Mesendoderm (in vitro differentiated cells): ENCODE results near the gene PRKACG.
A peak's percentile ranks its signal among the peaks of the same experiment; 100 is the strongest.

Experiments used
- DNase-seq: peaks from one replicate; pipeline ENCODE4 v3.0.0; 2013
- H2AK5ac ChIP-seq: 2 replicates; pipeline ENCODE4 v1.6.1; 2013; ENCODE audit warnings: low read length, inconsistent platforms
- H2BK120ac ChIP-seq: 2 replicates; pipeline ENCODE4 v1.6.1; 2013; ENCODE audit warnings: low read depth, mild to moderate bottlenecking, low read length, moderate library complexity, mixed read lengths
- H2BK15ac ChIP-seq: replicated peaks from 2 replicates; pipeline ENCODE4 v1.6.1; 2013; ENCODE audit warnings: low read depth, mild to moderate bottlenecking, moderate library complexity
- H2BK5ac ChIP-seq: 2 replicates; pipeline ENCODE4 v1.6.1; 2013; ENCODE audit warnings: low read length, inconsistent platforms
- H3K18ac ChIP-seq: 2 replicates; pipeline ENCODE4 v1.6.1; 2013; ENCODE audit warnings: mild to moderate bottlenecking, low read length, mixed read lengths
- H3K23ac ChIP-seq: one replicate; pipeline ENCODE4 v1.6.1; 2013; ENCODE audit warnings: low read length
- H3K27ac ChIP-seq: 2 replicates; pipeline ENCODE4 v1.5.1; 2013; ENCODE audit warnings: low read depth, mild to moderate bottlenecking, inconsistent platforms, low read length, moderate library complexity
- H3K27me3 ChIP-seq: 2 replicates; pipeline ENCODE4 v1.6.1; 2013; ENCODE audit warnings: low read length, control low read depth, mild to moderate bottlenecking, inconsistent platforms; ENCODE audit not compliant: insufficient read depth, poor library complexity
- H3K36me3 ChIP-seq: 2 replicates; pipeline ENCODE4 v1.6.1; 2013; ENCODE audit warnings: low read length, inconsistent platforms; ENCODE audit not compliant: control insufficient read depth, insufficient read depth
- H3K4ac ChIP-seq: one replicate; pipeline ENCODE4 v1.6.1; 2013; ENCODE audit warnings: low read depth, mild to moderate bottlenecking, low read length, moderate library complexity
- H3K4me1 ChIP-seq: 2 replicates; pipeline ENCODE4 v1.6.1; 2013; ENCODE audit warnings: low read depth, low read length, inconsistent platforms; ENCODE audit not compliant: control insufficient read depth
- H3K4me2 ChIP-seq: 2 replicates; pipeline ENCODE4 v1.6.1; 2013; ENCODE audit warnings: low read length
- H3K4me3 ChIP-seq: 2 replicates; pipeline ENCODE4 v1.5.1; 2013; ENCODE audit warnings: mild to moderate bottlenecking, low read length
- H3K56ac ChIP-seq: one replicate; pipeline ENCODE4 v1.6.1; 2013; ENCODE audit warnings: low read length
- H3K79me1 ChIP-seq: 2 replicates; pipeline ENCODE4 v1.6.1; 2013; ENCODE audit warnings: low read length, inconsistent platforms
- H3K79me2 ChIP-seq: 2 replicates; pipeline ENCODE4 v1.6.1; 2013; ENCODE audit warnings: mild to moderate bottlenecking, low read length; ENCODE audit not compliant: control insufficient read depth, insufficient read depth
- H3K9ac ChIP-seq: 2 replicates; pipeline ENCODE4 v1.6.1; 2013; ENCODE audit warnings: low read length, inconsistent platforms
- H4K5ac ChIP-seq: one replicate; pipeline ENCODE4 v1.6.1; 2013; ENCODE audit warnings: low read length
- H4K8ac ChIP-seq: one replicate; pipeline ENCODE4 v1.6.1; 2013; ENCODE audit warnings: low read depth, mild to moderate bottlenecking, control low read depth, low read length, moderate library complexity
- WGBS: extraction: QIAGEN DNeasy Blood & Tissue Kit; methylation state at CpG from one replicate; pipeline ENCODE4 v1.1.7; 2013; ENCODE audit warnings: low lambda C conversion rate, missing lambda C conversion rate; ENCODE audit not compliant: insufficient coverage; ENCODE audit errors: extremely low coverage; 5-methylcytosine and 5-hydroxymethylcytosine counted together

Gene PRKACG

GRCh38 chr9:69044240-69045219, 30.6 kb upstream of the PRKACG start:
- H2BK120ac ChIP-seq = no peak overlapping the region
- DNase-seq = peak; percentile 92
- H3K27me3 ChIP-seq = no peaks in the 10 kb centered on the region
- no peak overlapping the region for H2BK15ac ChIP-seq
- no peak overlapping the region for H3K56ac ChIP-seq
- H3K27ac ChIP-seq = peak overlapping the region; percentile 27
- peaks cover 17% of the 10 kb centered on the region for H3K79me2 ChIP-seq
- peaks cover 2% of the 10 kb centered on the region for H3K36me3 ChIP-seq
- no peak overlapping the region for H3K4ac ChIP-seq
- H3K4me1 ChIP-seq = peaks cover 7% of the 10 kb centered on the region
- H3K4me3 ChIP-seq = no peak overlapping the region
- peaks cover 23% of the 10 kb centered on the region for H3K79me1 ChIP-seq
- no peak overlapping the region for H3K23ac ChIP-seq
- no peak overlapping the region for H2BK5ac ChIP-seq
- no peak overlapping the region for H3K4me2 ChIP-seq
- WGBS = no CpG with 5 or more reads among the region's 9 CpGs
- H2AK5ac ChIP-seq = no peak overlapping the region
- H3K18ac ChIP-seq = no peak overlapping the region
- no peak overlapping the region for H4K5ac ChIP-seq
- H4K8ac ChIP-seq = no peak overlapping the region
- no peak overlapping the region for H3K9ac ChIP-seq

DNA sequence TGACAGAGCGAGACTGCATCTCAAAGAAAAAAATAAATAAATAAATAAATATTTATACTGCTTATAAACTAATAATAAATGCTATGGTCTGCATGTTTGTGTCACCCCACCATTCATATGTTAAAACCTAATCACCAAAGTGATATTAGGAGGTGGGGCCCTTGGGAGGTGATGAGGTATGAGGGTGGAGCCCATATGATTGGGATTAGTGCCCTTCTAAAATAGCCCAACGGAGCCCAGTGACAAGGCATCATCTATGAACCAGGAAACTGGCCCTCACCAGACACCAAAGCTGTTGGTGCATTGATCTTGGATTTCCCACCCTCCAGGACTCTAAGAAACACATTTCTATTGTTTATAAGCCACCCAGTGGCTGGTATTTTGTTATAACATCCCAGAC, 26.7 kb upstream of the PRKACG start:
- Histone ChIP-seq H3K4ac (no peak overlapping the region), H3K23ac (no peak overlapping the region), H3K9ac (no peak overlapping the region), H3K79me2 (peaks cover 29% of the 10 kb centered on the region), H3K36me3 (no peaks in the 10 kb centered on the region), H4K8ac (no peak overlapping the region), H2BK15ac (no peak overlapping the region), H3K27ac (no peak overlapping the region), H3K4me3 (no peak overlapping the region), H3K4me1 (peaks cover 6% of the 10 kb centered on the region), H3K56ac (no peak overlapping the region), H3K27me3 (no peaks in the 10 kb centered on the region), H2AK5ac (no peak overlapping the region), H3K79me1 (peaks cover 18% of the 10 kb centered on the region), H3K18ac (no peak overlapping the region), H2BK120ac (no peak overlapping the region), H4K5ac (no peak overlapping the region), H2BK5ac (no peak overlapping the region), H3K4me2 (no peak overlapping the region)
- DNase-seq = no peak
- WGBS = no CpG with 5 or more reads among the region's 2 CpGs

- Histone ChIP-seq H3K4ac (no peak overlapping the region), H2BK5ac (no peak overlapping the region), H3K79me2 (peaks cover 29% of the 10 kb centered on the region), H3K4me1 (no peaks in the 10 kb centered on the region), H2AK5ac (peak overlapping the region; percentile 62), H4K5ac (no peak overlapping the region), H3K4me2 (peak overlapping the region; percentile 93), H3K27ac (no peak overlapping the region), H3K27me3 (no peaks in the 10 kb centered on the region), H4K8ac (no peak overlapping the region), H2BK15ac (no peak overlapping the region), H3K36me3 (no peaks in the 10 kb centered on the region), H3K18ac (no peak overlapping the region), H3K23ac (no peak overlapping the region), H3K56ac (peak overlapping the region; percentile 99), H2BK120ac (no peak overlapping the region), H3K9ac (peak overlapping the region; percentile 96), H3K79me1 (peaks cover 14% of the 10 kb centered on the region), H3K4me3 (peak overlapping the region; percentile 83)
- no CpG with 5 or more reads among the region's 10 CpGs for WGBS
- DNase-seq = no peak
Observed at GRCh38 chr9:69036799-69037198, 22.9 kb upstream of the PRKACG start.

DNA sequence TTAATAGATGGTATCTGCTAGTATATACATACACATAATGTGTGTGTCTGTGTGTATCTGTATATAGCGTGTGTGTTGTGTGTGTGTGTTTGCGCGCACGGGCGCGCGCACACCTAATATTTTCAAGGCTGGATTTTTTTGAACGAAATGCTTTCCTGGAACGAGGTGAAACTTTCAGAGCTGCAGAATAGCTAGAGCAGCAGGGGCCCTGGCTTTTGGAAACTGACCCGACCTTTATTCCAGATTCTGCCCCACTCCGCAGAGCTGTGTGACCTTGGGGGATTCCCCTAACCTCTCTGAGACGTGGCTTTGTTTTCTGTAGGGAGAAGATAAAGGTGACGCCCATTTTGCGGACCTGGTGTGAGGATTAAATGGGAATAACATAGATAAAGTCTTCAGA, 22.4 kb upstream of the PRKACG start:
- Histone ChIP-seq H3K4me2 (peak overlapping the region; percentile 93), H3K4me1 (no peaks in the 10 kb centered on the region), H3K4me3 (peak overlapping the region; percentile 83), H3K23ac (no peak overlapping the region), H2AK5ac (no peak overlapping the region), H3K18ac (no peak overlapping the region), H4K5ac (no peak overlapping the region), H3K27ac (no peak overlapping the region), H2BK15ac (no peak overlapping the region), H3K79me1 (peaks cover 10% of the 10 kb centered on the region), H3K27me3 (no peaks in the 10 kb centered on the region), H2BK5ac (no peak overlapping the region), H3K56ac (peak overlapping the region; percentile 99), H2BK120ac (no peak overlapping the region), H3K79me2 (peaks cover 25% of the 10 kb centered on the region), H3K36me3 (no peaks in the 10 kb centered on the region), H4K8ac (no peak overlapping the region), H3K4ac (no peak overlapping the region), H3K9ac (peak overlapping the region; percentile 96)
- no peak for DNase-seq
- no CpG with 5 or more reads among the region's 14 CpGs for WGBS

- Histone ChIP-seq H3K9ac (peak within 1 kb of the TSS; percentile 96), H3K27ac (peak within 1 kb of the TSS; percentile 81), H3K18ac (peak within 1 kb of the TSS; percentile 69), H4K5ac (no peak within 1 kb of the TSS), H3K36me3 (no peaks in the 10 kb centered on the region), H3K23ac (peak within 1 kb of the TSS; percentile 100), H2AK5ac (no peak within 1 kb of the TSS), H2BK15ac (no peak within 1 kb of the TSS), H3K4me1 (no peaks in the 10 kb centered on the region), H3K79me2 (peaks cover 18% of the 10 kb centered on the region), H2BK120ac (no peak within 1 kb of the TSS), H4K8ac (peak within 1 kb of the TSS; percentile 83), H3K79me1 (peaks cover 6% of the 10 kb centered on the region), H3K4me3 (peak within 1 kb of the TSS; percentile 83), H3K4ac (peak within 1 kb of the TSS; percentile 17), H3K4me2 (peak within 1 kb of the TSS; percentile 93), H2BK5ac (peak within 1 kb of the TSS; percentile 43), H3K27me3 (no peaks in the 10 kb centered on the region), H3K56ac (peak within 1 kb of the TSS; percentile 99)
- WGBS = no CpG with 5 or more reads among the region's 75 CpGs
- peak; percentile 87 for DNase-seq
Observed at GRCh38 chr9:69035438-69036308, 21.8 kb upstream of the PRKACG start, which contains the start of gene FXN. Gene FXN, plus strand, starts transcription at chr9:69035752. Its CDS starts 31 bp downstream, at chr9:69035783.
